GM12864 (cell line): Measurements from ENCODE around the gene ARL2.

ENCODE experiments used
- DNase-seq: peaks from one replicate; pipeline ENCODE4 v3.0.0-alpha.2; 2011; ENCODE audit warnings: low read depth
- H3K4me3 ChIP-seq: 2 replicates; pipeline ENCODE4 v1.5.1; 2011; ENCODE audit warnings: mild to moderate bottlenecking, low read depth, low read length, control low read depth
- CTCF ChIP-seq: IDR thresholded peaks from 2 replicates; pipeline ENCODE4 v1.5.1; 2011; ENCODE audit warnings: low read depth, mild to moderate bottlenecking, moderate library complexity, low read length, control low read depth, inconsistent platforms; ENCODE audit errors: missing control alignments

The ARL2 gene

GRCh38 chr11:65064847-65065240 lies 50.9 kb downstream of the ARL2 start:
- H3K4me3 ChIP-seq, result no peak overlapping the region
- DNase-seq, result no peak
- no peak for TF ChIP-seq CTCF

GRCh38 chr11:65065851-65066250 lies 51.9 kb downstream of the ARL2 start:
- TF ChIP-seq CTCF, result no peak
- no peak for DNase-seq
- no peak overlapping the region for H3K4me3 ChIP-seq

- H3K4me3 ChIP-seq, result no peak overlapping the region
- DNase-seq, result no peak
- TF ChIP-seq CTCF, result no peak
Observed at GRCh38 chr11:65066315-65066714, 52.4 kb downstream of the ARL2 start.

GRCh38 chr11:65066805-65067291 lies 52.9 kb downstream of the ARL2 start:
- no peak for TF ChIP-seq CTCF
- no peak for DNase-seq
- no peak overlapping the region for H3K4me3 ChIP-seq

GRCh38 chr11:65067446-65067845 lies 53.5 kb downstream of the ARL2 start:
- no peak for TF ChIP-seq CTCF
- no peak overlapping the region for H3K4me3 ChIP-seq
- no peak for DNase-seq

- no peak for DNase-seq
- TF ChIP-seq CTCF, result no peak
- no peak overlapping the region for H3K4me3 ChIP-seq
Observed at GRCh38 chr11:65069217-65069616, 55.3 kb downstream of the ARL2 start.
